Fibroblast of lung (primary cell): ENCODE measurements around the gene DENND6B.
A peak's percentile ranks its signal among the peaks of the same experiment; 100 is the strongest.

ENCODE experiments used
- CTCF ChIP-seq, 2 donors: IDR thresholded peaks in 1 of 2; conservative IDR thresholded peaks in 1 of 2; 1 replicate in 1 of 2; 2 replicates in 1 of 2; pipeline ENCODE4 v1.5.1; 2011 to 2012; ENCODE audit warnings: low read length in 2 of 2, control low read depth in 1 of 2, inconsistent platforms in 1 of 2, low read depth in 1 of 2, mild to moderate bottlenecking in 1 of 2
- EZH2 ChIP-seq: IDR thresholded peaks from 2 replicates; pipeline ENCODE4 v1.5.1; 2012; ENCODE audit warnings: low read length, control low read depth, mild to moderate bottlenecking; ENCODE audit errors: missing control alignments

- peak in 1 of 2 donors; percentile 10 for TF ChIP-seq CTCF (conservative IDR thresholded peaks at IDR 0.05 in 1 of 2, IDR thresholded peaks at IDR 0.05 in 1 of 2; ENCODE audit: low read depth in 1 of 2, low read length in 2 of 2)
- no peak for TF ChIP-seq EZH2
These were observed 55.3 kb downstream of the DENND6B start for GRCh38 chr22:50271519-50271970.
